T-helper 2 cell (primary cell): ENCODE measurements around the gene TOR4A.

Experiments
- DNase-seq, 5 experiments: peaks; one replicate each; pipeline versions ENCODE4 v3.0.0 to v3.0.0-alpha.2; 2012 to 2022

Gene TOR4A

GRCh38 chr9:137307255-137308056 is 29.9 kb downstream of the TOR4A start:
- no peak for DNase-seq

- no peak for DNase-seq
These were observed 30.6 kb downstream of the TOR4A start for GRCh38 chr9:137308057-137308619.

GRCh38 chr9:137309368-137310188 is 32.1 kb downstream of the TOR4A start:
- no peak for DNase-seq

GRCh38 chr9:137310189-137311052 is 32.9 kb downstream of the TOR4A start:
- DNase-seq, result no peak

GRCh38 chr9:137311171-137311985 is 33.9 kb downstream of the TOR4A start:
- no peak for DNase-seq

- no peak for DNase-seq
These were observed 34.7 kb downstream of the TOR4A start for GRCh38 chr9:137311986-137312851.

GRCh38 chr9:137312852-137313325 is 35.4 kb downstream of the TOR4A start:
- no peak for DNase-seq

GRCh38 chr9:137313326-137313936 is 35.9 kb downstream of the TOR4A start:
- no peak for DNase-seq

GRCh38 chr9:137313956-137314560 is 36.5 kb downstream of the TOR4A start:
- DNase-seq, result no peak

- no peak for DNase-seq
These were observed 37.3 kb downstream of the TOR4A start for GRCh38 chr9:137314561-137315560.

- no peak for DNase-seq
These were observed 38.1 kb downstream of the TOR4A start for GRCh38 chr9:137315581-137316011.

GRCh38 chr9:137316012-137316981 is 38.8 kb downstream of the TOR4A start:
- no peak for DNase-seq

GRCh38 chr9:137317021-137317717 is 39.6 kb downstream of the TOR4A start:
- DNase-seq, result no peak

- no peak for DNase-seq
These were observed 40.4 kb downstream of the TOR4A start for GRCh38 chr9:137317718-137318511.

- DNase-seq, result no peak
These were observed 41.1 kb downstream of the TOR4A start for GRCh38 chr9:137318602-137319001.
